ENCODE results near the gene NDRG4. TPM values are rescaled to one million over a fixed set of nuclear protein-coding genes. Genes with fewer than 3 reads are reported as not detected.

NDRG4 gene
- total and polyA plus RNA-seq, 2 of the 13 experiments (the other 11 are each of a cell fraction or from before 2014, with no cell fraction given): 1.7 to 2.7 TPM

- TF ChIP-seq NR2F6 (IDR thresholded peaks at IDR 0.05): no peak
- peak; percentile 36; the same call in 1 of the 2 replicates for TF ChIP-seq NR2F6 (CRISPR knock-in tag; IDR thresholded peaks at IDR 0.05)
- peak; percentile 72; the same call in 1 of the 2 replicates for TF ChIP-seq FIP1L1 (IDR thresholded peaks at IDR 0.05; ENCODE audit: borderline replicate concordance, insufficient read depth, low read depth, low read length)
- no peak for TF ChIP-seq ETS1 (CRISPR knock-in tag; IDR thresholded peaks at IDR 0.05)
- peak; percentile 66 for TF ChIP-seq MAX (IDR thresholded peaks at IDR 0.05)
- TF ChIP-seq ZNF225 (CRISPR knock-in tag; IDR thresholded peaks at IDR 0.05): no peak
- TF ChIP-seq NONO (IDR thresholded peaks at IDR 0.05): no peak
- TF ChIP-seq NONO (CRISPR knock-in tag; conservative IDR thresholded peaks at IDR 0.05): peak; percentile 51; the same call in 1 of the 2 replicates
- TF ChIP-seq SMAD1 (CRISPR knock-in tag; IDR thresholded peaks at IDR 0.05; ENCODE audit: borderline replicate concordance, low read depth): no peak
- no peak for TF ChIP-seq YEATS4 (CRISPR knock-in tag; IDR thresholded peaks at IDR 0.05; ENCODE audit: borderline replicate concordance)
- peak; percentile 55; the same call in 1 of the 2 replicates for TF ChIP-seq ZNF574 (CRISPR knock-in tag; IDR thresholded peaks at IDR 0.05)
- 0 out of 2 replicates have a peak, but pooled peaks have one; percentile 40 for TF ChIP-seq ZNF124 (CRISPR knock-in tag; IDR thresholded peaks at IDR 0.05)
- no peak for TF ChIP-seq ZNF775 (CRISPR knock-in tag; IDR thresholded peaks at IDR 0.05; ENCODE audit: borderline replicate concordance)
- 0 out of 2 replicates have a peak, but pooled peaks have one; percentile 47 for TF ChIP-seq HOXA5 (CRISPR knock-in tag; IDR thresholded peaks at IDR 0.05)
- no peak for TF ChIP-seq ZNF652 (CRISPR knock-in tag; IDR thresholded peaks at IDR 0.05; ENCODE audit: borderline replicate concordance, low read depth)
- TF ChIP-seq FLYWCH1 (CRISPR knock-in tag; IDR thresholded peaks at IDR 0.05): no peak
- no peak for TF ChIP-seq PITX1 (CRISPR knock-in tag; IDR thresholded peaks at IDR 0.05)
- TF ChIP-seq ZNF687 (CRISPR knock-in tag; IDR thresholded peaks at IDR 0.05): peak; percentile 67
- 0 out of 2 replicates have a peak, but pooled peaks have one; percentile 38 for TF ChIP-seq THRA (CRISPR knock-in tag; IDR thresholded peaks at IDR 0.05; ENCODE audit: borderline replicate concordance)
- TF ChIP-seq TARDBP (CRISPR knock-in tag; IDR thresholded peaks at IDR 0.05): 0 out of 2 replicates have a peak, but pooled peaks have one; percentile 47
These were observed 12.2 kb downstream of the NDRG4 start (continued) for GRCh38 chr16:58511933-58512815.
